NCI-H2196 (cell line): ENCODE data around the gene DCAF7.

Experiments
- DNase-seq: peaks from one replicate; lab custom pipeline; 2025; ENCODE audit not compliant: unreplicated experiment; lab: John Stamatoyannopoulos, UW

The DCAF7 gene

GRCh38 chr17:63543822-63544420, 6.4 kb upstream of the DCAF7 start:
- no peak for DNase-seq

- DNase-seq: no peak
Measured at GRCh38 chr17:63544467-63545301, 5.6 kb upstream of the DCAF7 start.

DNA sequence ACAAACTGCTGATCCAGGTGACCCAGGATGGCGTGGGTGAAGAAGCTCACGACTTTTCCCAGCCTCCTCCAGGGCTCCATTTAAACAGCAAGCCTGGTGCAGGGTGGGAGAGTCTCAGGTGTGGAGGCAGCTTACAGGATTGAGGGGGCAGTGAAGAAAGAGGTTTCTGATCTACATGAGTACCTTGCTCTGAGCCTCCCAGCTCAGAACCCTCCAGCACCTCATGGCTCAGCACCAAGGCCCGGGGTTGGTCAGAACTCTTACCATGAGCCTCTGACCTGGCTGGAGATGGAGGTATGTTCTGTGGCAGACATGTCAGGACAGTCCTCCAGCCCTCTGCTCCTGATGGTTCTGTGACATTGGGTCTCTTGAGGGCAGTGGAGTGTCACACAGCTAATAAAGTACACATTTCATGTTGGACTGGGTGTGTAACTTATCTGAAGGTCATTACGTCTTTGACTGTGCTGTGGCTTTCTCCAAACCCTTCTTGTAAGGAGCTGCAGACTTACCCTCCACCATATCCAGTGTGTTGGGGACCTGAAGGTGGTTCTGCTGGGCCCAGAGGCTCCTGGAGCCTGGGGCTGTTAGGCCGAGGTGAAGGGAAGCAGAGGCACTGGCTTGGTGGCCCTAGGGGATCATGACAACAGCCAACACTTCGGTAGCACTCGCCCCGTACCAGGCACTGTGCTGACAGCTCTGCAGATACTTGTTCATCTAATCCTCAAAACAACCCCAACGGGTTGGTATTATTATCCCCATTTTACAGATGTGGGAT, 3.8 kb upstream of the DCAF7 start:
- DNase-seq: no peak

GRCh38 chr17:63547083-63547523, 3.2 kb upstream of the DCAF7 start:
- no peak for DNase-seq

DNA sequence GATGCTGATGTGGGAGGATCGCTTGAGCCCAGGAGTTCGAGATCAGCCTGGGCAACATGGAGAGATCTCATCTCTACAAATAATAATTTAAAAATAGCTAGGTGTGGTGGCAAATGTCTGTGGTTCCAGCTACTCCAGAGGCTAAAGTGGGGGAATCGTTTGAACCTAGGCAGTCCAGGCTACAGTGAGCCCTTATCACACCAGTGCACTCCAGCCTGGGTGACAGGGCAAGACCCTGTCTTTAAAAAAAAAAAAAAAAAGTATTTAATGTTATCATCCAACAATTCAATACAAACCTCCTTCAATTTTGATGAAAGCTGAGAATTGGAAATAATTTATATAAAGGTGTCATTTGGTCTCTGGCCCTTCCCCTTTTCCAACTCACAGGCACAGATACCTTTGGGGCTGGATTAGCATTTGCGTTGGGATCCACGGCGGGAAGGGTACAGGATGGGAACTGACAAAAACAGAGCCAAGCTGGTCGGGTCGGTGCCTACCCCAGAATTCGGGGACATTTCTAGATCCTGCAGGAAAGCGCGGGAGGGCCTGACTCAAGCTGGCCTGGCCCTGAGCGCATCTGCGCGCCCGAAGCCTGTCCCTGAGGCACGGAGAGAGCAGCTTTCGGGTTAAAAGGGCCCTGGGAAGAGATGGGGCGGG, 860 bp upstream of the DCAF7 start:
- DNase-seq: no peak

GRCh38 chr17:63550817-63551639, 751 bp downstream of the DCAF7 start:
- DNase-seq: no peak

- DNase-seq: no peak
Measured at GRCh38 chr17:63552211-63552610, 1.9 kb downstream of the DCAF7 start.

GRCh38 chr17:63555500-63556156, 5.4 kb downstream of the DCAF7 start:
- no peak for DNase-seq

DNA sequence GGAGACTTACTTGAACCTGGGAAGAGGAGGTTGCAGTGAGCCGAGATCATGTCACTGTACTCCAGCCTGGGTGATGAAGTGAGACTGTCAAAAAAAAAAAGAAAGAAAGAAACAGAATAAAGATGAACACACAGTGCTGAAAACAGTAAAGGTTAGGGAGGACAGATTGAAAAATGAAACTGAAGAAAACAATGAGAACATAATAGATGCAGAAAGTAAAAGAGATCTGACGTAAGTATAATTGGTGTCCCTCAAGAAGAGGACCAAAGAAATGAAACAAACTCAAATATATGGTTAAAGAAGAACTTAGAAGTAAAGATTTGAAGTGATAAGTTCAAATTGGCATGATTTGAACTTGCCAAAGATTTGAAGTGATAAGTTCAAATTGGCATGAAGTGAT, 7.1 kb downstream of the DCAF7 start:
- no peak for DNase-seq

GRCh38 chr17:63558441-63558840, 8.2 kb downstream of the DCAF7 start:
- no peak for DNase-seq

DNA sequence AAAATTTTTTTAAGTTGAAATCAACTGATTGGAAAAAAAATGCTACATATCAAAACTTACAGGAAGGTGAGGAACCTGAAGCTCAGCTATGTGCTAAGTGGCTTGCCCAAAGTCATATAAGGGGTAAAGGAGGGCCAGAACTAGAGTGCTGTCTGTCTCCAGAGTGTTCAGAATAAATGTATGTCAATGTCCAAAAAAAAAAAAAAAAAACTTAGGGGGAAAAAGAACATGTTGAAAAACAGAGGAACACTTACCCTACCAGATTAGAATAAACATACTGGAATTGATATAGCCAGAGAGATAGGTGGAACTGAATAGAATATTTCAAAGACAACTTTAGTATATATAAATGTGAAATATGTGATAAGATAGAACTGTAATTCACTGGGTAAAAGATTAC, 11.5 kb downstream of the DCAF7 start:
- DNase-seq: no peak

DNA sequence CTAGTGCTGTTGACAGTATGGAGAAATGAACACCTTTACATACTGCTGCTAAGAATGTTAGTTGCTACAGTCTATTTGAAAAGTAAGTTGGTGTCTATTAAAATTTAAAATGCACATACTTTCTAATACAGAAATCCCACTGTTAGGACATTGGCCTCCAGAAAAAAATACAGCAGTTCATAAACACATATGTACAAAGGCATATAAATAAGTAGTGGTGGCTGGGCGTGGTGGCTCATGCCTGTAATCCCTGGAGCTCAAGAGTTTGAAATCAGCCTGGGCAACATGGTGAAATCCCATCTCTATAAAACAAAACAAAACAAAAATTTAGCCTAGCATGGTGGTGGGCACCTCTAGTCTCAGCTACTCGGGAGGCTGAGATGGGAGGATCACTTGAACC, 13.1 kb downstream of the DCAF7 start:
- DNase-seq: no peak

DNA sequence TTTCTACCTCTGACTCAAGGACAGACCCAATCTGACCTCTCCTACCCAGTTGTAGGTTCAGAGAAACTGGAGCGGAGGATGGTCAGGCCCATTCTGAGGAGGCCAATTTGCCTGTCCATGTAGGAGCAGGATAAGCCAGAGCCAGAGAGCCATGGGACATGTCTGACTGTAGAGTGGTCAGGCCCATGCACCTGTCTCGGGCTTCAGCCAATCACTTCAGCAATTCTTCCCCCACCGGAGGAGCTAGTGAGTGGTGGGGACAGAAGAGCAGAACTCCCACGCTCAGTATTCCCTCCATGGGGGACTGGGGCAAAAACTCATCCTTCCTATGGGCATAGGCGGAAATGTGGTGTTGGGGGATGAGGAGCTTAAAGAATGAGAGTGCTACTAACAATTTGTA, 14.3 kb downstream of the DCAF7 start:
- no peak for DNase-seq

GRCh38 chr17:63567229-63567628, 17.0 kb downstream of the DCAF7 start:
- no peak for DNase-seq

DNA sequence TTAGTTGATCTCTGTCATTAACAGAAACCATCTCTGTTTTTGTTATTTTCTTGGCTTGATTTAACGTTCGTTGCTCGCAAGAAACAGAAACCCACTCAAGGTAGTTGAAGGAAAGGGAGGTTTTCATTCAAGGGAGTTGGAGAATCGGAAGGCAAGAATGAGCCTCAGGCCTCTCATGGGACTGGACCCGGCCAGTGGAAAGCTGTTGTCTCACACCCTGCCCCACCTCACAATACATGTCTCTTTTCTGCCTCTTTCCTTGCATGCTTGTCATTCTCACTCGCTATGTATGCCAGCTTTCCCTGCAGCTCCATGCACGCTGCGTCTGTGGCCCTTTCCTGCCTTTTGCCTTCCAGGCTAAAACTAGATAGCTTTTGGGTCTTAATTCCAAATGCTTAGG, 18.3 kb downstream of the DCAF7 start:
- DNase-seq: no peak

DNA sequence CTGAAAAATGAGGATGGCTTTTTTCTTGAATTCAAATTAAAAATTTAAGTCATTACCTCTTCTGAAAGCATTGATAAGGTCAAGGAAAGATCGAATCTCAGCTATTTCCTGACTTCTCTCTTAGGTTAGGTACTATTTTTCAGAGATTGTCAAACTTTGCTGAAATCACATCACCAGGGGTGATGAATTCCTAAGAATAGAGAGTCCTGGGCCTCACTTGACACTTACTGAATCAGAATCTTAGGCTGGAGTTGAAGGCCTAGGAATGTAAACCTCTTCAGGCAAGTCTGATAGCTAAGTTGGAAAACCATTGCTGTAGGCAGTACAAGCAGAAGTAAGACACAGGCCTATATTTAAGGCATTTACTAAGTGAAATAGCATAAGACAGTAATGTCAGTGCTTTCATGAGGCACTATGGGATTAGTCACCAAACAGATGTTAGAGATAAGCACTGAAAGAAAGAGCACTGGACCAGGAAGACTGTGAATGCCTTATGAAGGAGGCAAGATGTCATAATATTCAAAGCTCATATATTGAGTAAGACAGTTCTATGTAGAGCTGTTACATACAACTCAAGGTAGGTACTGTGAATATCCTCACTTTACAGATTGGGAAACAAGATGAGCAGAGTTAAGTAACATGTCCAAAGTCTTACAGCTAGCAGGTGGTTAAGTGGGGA, 21.5 kb downstream of the DCAF7 start:
- no peak for DNase-seq

GRCh38 chr17:63573634-63574033, 23.4 kb downstream of the DCAF7 start:
- DNase-seq: no peak

- DNase-seq: no peak
Measured at GRCh38 chr17:63578027-63578768, 27.9 kb downstream of the DCAF7 start.

- no peak for DNase-seq
Measured at GRCh38 chr17:63578769-63579111, 28.5 kb downstream of the DCAF7 start.
